Measurements from ENCODE around the gene SHOX. TPM values are rescaled to one million over a fixed set of nuclear protein-coding genes. Genes with fewer than 3 reads are reported as not detected.
"Not testable (repeated sequence)": the region's sequence is repeated elsewhere in the genome, so short reads cannot be mapped to it uniquely, and the experiment has no call there.

The SHOX gene
- polyA plus RNA-seq, 4 donors = 0.18 to 0.25 TPM; not detected in 2

DNA sequence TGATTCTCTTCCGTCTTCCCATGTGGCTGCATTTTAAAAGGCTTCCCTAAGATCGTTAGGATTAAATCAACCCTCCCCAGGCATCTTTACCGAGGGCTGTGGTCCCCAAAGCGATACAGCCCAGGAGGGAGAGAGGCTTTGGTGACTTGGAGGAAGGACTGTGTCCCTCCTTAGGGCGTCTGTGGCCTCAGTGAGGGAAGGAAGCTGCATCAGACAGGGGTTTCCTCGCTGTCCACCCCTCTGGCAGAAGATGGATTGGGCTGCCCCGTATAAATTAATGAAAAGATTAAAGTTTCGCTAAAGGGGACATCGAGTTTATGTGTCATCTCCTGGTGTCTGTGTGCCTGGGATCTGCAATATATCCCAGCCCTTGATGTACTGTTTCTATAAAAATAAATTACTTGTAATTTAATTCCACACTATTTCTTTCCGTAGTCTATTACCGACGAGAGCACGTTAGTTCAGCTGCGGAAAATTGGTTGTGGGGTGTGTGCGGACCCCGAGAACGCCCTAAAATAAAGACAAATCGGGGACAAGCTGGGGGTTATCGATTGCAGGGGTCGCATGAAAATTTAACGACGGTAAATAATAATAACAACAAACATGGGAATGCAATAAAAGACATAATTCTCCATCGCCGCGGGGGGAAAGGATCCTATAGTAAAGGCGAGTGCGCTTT lies 6.5 kb downstream of the SHOX start:
- no peak for DNase-seq (ENCODE audit: low read depth in 4 of 4, low spot score in 3 of 4)

- DNase-seq (ENCODE audit: low read depth in 4 of 4, low spot score in 3 of 4) = no peak
Observed at GRCh38 chrX:637660-638481, 7.3 kb downstream of the SHOX start.

- DNase-seq (ENCODE audit: low read depth in 4 of 4, low spot score in 3 of 4) = no peak
Observed at GRCh38 chrX:638482-639131, 8.0 kb downstream of the SHOX start.

DNA sequence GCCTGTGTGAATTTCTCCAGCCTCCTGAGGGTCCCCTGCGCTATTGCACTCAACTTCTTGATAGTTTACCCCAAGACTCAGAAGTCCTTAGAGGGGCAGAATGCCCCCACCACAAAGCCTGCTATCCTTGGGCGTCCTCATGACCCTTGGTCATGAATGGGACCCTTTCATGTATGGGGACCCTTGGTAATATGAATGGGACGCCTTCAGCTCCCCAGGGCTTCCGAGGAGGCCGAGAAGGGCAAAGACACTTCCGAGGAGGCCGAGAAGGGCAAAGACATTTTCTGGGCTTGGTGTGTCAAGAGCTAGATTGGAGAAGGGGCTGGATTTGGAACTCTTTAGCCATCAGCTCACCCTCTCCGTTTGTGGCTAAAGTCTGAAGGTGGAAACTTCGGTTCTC lies 8.6 kb downstream of the SHOX start:
- no peak for DNase-seq (ENCODE audit: low read depth in 4 of 4, low spot score in 3 of 4)

- DNase-seq (ENCODE audit: low read depth in 4 of 4, low spot score in 3 of 4) = no peak
Observed at GRCh38 chrX:640641-641040, 10.1 kb downstream of the SHOX start.

- no peak for DNase-seq (ENCODE audit: low read depth in 4 of 4, low spot score in 3 of 4)
Observed at GRCh38 chrX:641671-642435, 11.3 kb downstream of the SHOX start.

- DNase-seq (ENCODE audit: low read depth in 4 of 4, low spot score in 3 of 4) = no peak
Observed at GRCh38 chrX:642436-643240, 12.0 kb downstream of the SHOX start.

GRCh38 chrX:643241-643595 lies 12.6 kb downstream of the SHOX start:
- DNase-seq (ENCODE audit: low read depth in 4 of 4, low spot score in 3 of 4) = no peak

DNA sequence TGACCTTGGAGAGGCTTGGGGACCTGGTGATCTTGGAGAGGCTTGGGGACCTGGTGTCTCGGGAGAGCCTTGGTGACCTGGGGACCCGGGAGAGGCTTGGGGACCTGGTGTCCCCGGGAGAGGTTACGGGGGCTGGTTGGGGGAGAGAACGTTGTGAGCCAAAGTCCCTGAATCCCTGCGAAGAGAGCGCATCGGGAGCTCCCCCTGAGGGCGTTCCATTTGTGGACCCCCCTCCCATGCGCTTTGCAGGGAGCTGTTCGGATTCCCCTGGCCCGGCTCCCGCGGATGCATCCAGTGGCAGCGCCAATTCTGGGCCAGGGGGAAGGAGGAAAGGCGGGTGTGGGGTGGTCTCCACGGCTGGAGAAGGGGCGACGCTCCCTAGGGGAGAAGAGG lies 13.3 kb downstream of the SHOX start:
- no peak for DNase-seq (ENCODE audit: low read depth in 4 of 4, low spot score in 3 of 4)

GRCh38 chrX:644304-645281 lies 14.0 kb downstream of the SHOX start:
- no peak for DNase-seq (ENCODE audit: low read depth in 4 of 4, low spot score in 3 of 4)

DNA sequence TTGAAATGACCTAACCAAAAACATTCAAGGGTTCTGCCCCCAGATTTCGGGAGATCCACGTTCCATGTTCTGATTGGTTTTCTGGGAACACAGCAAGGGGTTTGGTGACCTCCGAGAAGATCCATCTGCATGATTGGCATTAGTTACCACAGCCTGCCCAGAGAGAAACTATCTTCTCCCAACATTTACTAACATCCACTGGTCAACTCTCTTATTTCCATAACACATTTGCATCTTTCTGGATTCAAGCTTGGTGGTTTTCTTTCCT lies 15.6 kb downstream of the SHOX start:
- no peak for DNase-seq (ENCODE audit: low read depth in 4 of 4, low spot score in 3 of 4)

- no peak for DNase-seq (ENCODE audit: low read depth in 4 of 4, low spot score in 3 of 4)
Observed at GRCh38 chrX:646796-647195, 16.2 kb downstream of the SHOX start.

GRCh38 chrX:649166-649565 lies 18.6 kb downstream of the SHOX start:
- no peak for DNase-seq (ENCODE audit: low read depth in 4 of 4, low spot score in 3 of 4)

DNA sequence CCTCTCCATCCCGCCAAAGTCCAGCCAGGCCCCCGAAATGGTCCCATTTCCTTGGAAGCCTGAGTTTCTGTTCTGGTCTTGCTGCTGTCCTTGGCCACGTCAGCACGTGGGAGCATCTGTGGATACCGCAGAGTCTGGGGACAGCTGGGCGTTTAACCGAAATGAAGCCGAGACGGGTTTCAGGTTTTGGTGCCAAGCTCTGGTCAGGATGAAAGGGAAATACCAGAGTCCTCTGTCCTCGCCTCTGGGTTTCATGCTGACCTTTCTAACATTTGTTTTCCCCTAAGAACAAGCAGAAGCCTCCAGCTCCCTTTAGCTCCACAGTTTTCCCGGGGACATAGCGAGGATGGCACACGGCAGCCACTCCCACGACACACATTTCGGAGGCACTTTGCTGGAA lies 19.7 kb downstream of the SHOX start:
- no peak for DNase-seq (ENCODE audit: low read depth in 4 of 4, low spot score in 3 of 4)

DNA sequence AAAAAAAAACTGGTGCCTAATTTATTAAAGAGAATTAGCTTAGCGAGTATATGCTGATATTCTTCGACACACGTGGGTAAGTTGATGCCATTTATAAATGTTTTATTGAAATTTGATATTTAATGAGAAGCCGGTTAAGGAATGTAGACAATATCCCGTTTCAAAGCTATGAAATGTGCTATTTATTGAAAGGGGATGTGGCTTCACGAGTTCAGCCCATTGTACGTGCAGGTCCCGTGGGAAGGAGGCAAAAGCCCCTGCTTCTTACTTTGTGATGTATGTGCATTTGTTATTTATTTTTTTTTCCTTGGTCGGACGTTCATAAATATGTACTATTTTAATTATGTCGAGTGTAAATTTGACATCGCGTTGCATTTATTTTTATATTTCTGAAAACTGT lies 20.2 kb downstream of the SHOX start:
- no peak for DNase-seq (ENCODE audit: low read depth in 4 of 4, low spot score in 3 of 4)

DNA sequence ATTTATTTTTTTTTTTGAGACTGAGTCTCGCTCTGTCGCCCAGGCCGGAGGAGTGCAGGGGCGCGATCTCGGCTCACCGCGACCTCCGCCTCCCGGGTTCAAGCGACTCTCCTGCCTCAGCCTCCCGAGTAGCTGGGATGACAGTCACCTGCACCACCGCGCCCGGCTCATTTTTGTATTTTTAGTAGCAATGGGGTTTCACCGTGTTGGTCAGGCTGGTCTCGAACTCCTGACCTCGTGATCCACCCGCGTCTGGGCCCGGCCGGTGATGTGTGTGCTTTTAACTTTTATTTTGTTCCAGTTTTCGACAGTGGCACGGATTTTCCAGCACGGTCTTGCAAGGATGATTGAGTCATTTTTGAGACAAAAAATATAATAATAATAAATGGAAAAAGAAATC lies 21.3 kb downstream of the SHOX start:
- not testable (repeated sequence) for DNase-seq (ENCODE audit: low read depth in 4 of 4, low spot score in 3 of 4)

DNA sequence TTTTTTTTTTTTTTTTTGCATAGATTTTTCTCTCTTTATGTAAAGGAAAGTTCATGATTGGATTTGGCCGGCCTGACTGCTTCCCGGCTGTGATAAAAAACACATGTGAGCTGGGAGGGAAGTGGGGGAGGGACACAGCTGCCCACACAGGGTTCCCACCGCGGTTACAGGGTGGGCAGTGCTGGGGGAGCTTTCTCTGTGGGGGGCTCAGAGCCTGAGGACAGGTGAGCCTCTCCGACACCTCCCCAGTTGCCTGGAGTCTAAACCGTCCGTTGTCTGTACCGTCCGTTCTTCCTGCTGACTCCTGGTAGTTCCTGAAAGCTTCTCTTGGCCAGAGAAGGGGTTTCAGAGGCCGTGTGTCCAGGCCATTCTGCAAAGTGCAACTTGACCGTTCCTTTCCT lies 21.8 kb downstream of the SHOX start:
- DNase-seq (ENCODE audit: low read depth in 4 of 4, low spot score in 3 of 4) = no peak

- DNase-seq (ENCODE audit: low read depth in 4 of 4, low spot score in 3 of 4) = no peak
Observed at GRCh38 chrX:653306-653705, 22.7 kb downstream of the SHOX start.

DNA sequence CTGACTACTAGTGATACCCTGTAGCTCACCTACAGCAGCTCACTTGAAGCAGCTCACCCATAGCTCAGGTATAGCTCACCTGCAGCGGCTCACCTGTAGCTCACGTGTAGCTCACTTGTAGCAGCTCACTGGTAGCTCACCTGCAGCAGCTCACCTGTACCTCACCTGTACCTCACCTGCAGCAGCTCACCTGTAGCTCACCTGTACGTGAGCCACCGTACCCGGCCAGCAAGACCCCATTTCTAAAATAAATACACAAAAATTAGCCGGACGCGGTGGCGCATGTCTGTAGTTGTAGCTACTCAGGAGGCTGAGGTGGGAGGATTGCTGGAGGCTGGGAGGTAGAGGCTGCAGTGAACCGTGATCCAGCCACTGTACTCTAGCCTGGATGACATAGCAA lies 30.6 kb downstream of the SHOX start:
- DNase-seq (ENCODE audit: low read depth in 4 of 4, low spot score in 3 of 4) = no peak
